ENCODE data around the gene ASF1B.

GRCh38 chr19:14158276-14159023 is 22.1 kb upstream of the ASF1B start:
- TF ChIP-seq CTCF (conservative IDR thresholded peaks at IDR 0.05 in 1 of 2, IDR thresholded peaks at IDR 0.05 in 1 of 2; ENCODE audit: extremely low read depth in 1 of 2, insufficient read depth in 1 of 2, low read depth in 1 of 2, low read length in 2 of 2) = no peak
- TF ChIP-seq EZH2 (IDR thresholded peaks at IDR 0.05; ENCODE audit: borderline replicate concordance, low read length) = no peak
